HG03520 (cell line): ENCODE data around the gene GRHL3.

ENCODE experiments used
- ATAC-seq: cut with Tn5 transposase; IDR thresholded peaks from one replicate; pipeline ENCODE4 v1.9.1; 2021; ENCODE audit warnings: mild to moderate bottlenecking, moderate library complexity; ENCODE audit not compliant: unreplicated experiment

GRHL3 gene

DNA sequence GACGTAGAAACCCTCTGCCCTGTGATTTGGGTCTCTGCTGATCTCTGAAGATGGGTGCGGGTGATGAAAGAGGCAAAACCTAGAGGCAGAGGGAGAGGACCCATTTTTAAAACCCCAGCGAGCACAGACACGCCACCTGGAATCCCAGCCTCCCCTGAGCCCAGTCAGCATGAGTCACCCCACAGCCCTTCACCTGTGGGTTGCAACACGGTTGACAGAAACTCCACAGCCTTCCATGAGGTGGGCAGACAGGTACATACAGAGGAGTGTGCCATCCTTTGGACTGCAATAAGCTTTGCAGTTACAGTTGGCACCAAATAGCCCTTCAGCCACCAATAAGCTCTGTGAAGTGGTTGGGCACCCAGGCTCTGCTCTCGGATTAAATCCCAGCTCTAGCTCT, 2.1 kb upstream of the GRHL3 start:
- ATAC-seq = no peak

DNA sequence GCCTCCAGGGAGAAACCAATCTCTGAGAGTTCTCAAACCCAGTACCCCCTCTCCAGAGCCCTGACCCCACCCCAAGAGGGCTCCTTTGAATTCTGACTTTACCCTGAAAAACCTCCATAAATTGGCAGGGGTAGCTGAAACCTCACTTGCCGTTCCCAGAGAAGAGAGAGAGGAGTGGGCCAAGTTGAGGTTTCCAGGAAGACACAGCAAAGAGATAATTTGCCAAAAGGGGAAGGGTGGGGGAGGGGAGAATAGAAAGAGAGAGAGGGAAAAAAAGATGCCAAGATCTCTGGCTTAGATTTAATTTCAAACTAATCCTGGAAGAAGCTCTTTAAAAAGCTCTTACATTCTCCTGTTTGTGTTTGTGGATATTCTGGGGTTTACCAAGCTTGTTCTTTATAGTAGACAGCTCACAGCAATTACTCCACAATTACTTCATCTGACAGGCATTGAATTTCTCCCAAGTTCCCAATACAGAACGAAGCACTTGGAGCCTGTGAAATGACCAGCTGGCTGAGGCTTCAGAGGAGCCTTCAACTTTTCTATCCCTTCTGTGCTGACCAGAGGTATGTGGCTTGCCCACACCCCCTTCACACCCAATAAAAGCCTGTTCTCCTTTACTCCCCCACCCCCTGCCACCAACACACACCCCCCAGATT, 1.1 kb upstream of the GRHL3 start:
- no peak for ATAC-seq

DNA sequence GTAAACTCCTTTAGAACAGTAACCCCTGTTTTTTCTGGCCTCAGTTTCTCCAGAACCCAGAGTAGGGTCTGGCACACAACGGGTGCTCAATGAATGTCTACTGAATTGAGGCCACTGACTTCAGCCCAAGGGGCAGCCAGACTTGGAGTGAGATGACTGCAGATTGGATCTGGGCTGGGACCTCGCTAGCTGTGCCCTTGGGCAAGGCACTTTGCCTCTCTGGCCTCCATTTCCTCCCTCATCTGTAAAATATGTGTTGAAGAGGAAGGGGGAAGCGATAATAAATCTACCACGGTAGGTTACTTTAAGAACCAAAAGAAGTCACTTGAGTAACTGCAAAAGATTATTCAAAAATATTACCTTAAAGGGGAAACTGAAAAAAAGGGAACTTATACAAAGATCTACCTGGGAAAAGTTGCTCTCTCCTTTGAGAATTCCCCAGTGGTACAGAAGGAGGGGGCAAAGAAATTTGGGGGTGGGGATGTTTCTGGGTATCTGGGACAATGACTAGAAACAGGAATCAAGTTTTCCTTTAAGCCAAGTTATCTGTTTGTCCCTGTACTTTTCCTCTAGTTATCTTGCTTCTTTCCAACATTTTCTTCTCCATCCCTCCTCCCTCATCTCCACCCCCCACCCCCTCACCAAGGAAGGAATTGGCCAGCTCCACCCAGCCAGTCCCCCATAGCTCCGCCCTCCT, 394 bp upstream of the GRHL3 start:
- ATAC-seq = no peak

DNA sequence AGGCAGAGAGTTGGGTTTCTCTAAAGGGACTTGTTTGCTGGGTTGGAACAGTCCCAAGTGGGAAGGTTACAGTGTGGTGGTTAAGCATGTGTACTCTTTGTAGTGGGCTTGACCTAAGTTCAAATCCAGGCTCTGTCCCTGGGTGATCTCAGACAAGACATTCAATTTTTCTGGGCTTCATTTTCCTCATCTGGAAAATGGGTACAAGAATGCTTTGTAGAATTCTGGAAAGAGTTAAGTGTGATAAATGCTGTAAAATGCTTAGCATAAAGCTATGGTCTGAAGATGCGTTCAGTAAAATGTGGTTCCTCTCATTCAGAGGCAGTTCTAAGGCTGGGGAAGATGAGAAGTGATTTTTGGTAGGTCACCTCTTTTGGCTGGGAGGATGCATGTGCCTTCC, 805 bp downstream of the GRHL3 start:
- ATAC-seq = no peak

DNA sequence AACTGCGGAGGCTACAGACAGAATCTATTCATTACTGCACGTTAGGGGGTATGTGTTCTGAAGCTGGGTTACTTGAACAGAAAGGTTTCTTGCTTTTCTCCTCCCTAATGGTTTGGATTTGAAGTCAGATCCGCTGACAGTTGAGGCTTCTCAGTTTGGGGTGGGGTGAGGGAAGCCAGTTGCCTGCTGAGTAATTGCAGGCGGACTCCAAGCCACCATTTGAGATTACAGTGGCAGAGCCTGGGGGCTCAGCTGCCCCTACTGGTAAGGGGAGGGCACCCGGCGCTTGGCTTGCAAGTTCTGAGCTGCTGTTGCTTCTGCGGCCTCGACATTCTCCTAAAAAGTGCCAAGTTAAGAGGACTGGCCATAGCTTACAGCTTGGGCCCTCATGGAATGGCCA, 2.0 kb downstream of the GRHL3 start:
- ATAC-seq = no peak

DNA sequence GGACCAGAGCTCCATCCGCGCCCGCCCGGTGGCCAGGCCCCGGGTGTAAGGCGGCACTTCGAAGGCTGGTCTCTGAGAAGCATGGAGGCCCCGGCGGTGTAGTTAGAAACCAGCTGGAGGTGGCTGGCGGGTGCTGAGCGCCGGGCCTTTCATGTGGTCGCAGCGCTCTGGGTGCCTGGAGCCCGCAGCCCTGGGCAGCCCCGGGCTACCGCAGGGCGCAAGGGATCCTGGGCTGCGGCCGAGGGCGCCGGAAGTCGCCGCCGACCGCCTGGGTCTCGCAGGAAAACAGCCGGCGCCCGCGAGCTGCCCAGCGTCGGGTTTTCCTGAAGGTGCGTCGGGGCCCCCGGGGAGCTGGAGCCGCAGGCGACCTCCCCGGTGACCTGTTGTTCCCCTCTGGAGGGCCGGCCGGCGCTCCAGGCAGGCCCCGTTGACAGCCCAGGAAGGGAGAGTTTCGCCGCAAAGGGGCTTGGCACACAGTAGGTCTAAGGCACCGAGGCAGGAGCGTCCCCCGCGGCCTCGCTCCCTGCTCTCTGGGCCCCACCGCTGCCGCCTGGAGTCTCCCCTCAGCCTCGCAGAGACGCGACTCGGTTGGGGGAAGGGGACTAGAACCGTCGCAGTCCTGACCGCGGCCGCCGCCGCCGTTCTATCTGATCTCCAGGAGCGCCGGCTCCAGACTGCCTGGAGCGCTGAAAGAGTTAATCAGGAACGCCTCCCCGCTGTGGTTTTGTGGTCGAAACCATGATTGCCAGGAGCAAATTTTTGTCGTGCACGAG, 2.7 kb downstream of the GRHL3 start:
- ATAC-seq = peak; percentile 43

DNA sequence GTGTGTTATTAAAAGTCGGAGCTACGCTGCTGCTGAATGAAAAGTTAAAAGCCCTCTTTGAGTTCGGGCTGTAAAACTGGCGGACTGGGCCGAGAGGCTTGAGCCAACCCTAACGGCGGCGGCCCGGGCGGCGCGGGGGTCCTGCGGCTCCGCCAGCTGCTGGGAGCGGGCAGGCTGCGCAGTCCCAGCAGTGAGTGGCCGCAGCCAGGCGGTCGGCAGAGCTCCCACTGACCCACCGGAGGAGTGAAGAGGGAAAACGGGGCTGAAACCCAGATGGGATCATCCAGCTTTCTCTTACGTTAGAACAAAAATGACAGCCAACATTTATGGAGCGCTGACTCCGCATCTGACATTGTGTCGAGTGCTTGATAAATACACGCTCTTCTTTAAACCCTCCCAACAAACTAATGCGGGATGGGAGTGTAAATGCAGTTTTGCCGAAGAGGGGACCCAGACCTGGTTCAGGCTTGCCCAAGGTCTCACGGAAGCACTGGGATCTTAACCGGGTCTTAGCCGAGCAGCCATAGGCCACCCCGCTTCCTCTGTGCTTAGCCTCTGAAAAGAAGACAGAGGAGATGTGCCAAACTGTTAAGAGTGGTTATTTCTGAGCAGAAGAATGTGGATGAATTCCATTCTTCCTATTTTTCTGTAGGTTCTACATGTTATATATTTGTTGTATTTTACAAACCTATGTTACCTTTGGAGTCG, 3.5 kb downstream of the GRHL3 start:
- ATAC-seq = no peak

DNA sequence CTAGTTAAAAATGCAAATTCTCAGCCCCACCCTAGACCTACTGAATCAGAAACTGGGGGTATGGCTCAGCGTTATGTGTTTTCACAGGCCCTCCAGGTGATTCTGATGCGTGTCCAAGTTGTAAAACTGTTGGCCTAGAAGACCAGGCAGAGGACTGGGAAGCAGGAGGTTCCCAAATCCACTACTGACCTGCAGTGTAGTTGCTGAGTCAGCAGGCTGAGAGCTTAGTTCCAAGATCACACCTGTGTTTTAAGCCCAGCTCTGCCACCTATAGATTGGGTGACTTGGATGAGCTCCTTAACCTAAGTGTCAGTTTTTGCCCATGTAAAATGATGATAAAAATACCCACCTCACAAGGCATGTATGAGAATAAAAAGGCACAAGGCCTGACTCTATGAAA, 4.1 kb downstream of the GRHL3 start:
- no peak for ATAC-seq

DNA sequence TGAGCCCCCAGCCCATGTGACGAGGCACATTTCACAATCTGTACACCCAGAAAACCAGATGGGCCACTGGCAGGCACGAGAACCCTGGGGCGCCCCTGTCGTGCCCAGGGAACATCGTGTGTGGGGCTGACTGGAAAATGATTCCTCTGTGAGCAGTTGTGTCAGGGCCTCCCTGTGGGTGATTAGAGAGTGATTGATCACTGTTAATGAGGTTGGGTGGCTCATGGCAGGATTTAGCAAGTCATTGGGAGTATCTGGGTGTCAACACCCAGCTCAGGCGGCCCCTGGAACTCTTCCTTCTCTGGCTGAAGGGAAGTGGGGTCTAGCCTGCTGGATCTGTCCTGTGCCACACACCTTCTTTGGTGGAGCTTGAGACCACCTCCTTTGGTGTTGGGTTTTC, 5.7 kb downstream of the GRHL3 start:
- no peak for ATAC-seq

DNA sequence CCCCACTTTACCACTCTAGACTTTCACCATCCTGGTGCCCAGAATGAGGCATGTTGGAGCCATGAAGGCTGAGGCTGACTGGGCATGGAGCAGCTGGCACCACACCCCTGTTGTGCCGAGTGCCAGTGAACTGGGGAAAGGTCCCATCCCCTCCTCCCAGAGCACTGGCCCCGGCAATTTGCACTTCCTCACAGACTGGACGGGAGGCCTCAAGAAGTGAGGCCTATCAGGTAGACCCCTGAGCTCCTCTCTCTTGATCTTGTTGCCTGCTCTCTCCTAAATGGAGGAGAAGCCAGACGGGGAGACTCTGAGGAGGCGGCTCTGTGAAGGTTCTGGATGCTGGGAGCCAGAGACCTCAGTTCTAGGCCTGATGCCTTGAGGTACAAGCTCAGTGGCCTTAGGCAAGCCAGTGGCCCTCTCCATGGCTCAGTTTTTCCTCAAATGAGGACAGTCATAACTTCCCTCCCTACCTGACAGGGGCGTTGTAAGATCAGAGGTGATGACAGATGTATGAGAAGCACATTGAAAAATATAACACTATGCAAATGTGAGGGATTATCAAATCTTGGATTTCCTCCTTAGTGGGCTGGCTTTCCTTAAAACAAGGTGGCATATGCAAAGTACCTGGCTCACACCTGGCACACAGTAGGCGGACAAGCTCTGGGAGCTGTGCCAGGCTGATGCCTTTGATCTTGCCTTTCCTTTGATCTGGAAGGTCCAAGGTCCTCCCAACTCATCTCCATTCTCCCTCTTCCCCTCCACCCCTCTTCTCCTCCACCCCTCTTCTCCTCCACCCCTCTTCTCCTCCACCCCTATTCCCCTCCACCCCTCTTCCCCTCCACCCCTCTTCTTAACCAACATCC, 6.7 kb downstream of the GRHL3 start:
- no peak for ATAC-seq

DNA sequence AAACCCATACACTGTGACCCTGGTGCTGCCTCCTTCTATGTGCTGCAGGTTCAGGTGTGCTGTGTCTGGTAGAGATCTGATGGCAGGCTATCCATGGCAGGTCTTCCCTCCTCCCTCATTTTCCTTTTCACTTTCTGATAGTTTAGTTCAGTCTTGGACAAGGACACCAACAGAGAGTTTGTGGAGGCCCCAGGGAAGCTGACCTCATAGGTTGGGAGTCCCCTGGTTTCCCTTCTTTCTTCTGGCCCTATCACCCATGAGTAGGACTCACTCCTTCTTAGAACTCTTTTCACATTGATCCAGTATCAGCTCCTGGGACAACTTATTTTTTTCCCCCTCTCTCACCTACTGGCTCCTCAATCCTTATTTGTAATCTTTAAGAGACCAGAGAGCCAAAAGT, 8.3 kb downstream of the GRHL3 start:
- ATAC-seq = no peak

DNA sequence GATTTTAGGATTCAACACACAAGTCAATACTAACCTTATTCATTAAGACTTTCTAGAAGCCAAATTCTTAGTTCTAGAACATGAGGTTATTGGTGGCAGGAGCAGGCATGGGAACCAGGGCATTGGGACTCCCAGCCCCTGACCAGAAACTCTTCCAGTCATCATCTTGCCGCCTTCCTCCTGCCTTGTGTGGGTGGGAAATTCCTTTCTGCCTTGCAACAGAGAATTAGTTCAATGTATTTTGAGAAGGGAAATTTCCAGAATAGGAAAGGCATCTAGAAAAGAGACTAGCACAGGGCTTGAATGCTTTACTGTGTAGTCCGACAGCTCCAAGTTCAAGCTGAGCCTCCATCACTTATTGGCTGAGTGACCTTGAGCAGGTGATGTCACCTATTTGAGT, 8.7 kb downstream of the GRHL3 start:
- ATAC-seq = no peak

DNA sequence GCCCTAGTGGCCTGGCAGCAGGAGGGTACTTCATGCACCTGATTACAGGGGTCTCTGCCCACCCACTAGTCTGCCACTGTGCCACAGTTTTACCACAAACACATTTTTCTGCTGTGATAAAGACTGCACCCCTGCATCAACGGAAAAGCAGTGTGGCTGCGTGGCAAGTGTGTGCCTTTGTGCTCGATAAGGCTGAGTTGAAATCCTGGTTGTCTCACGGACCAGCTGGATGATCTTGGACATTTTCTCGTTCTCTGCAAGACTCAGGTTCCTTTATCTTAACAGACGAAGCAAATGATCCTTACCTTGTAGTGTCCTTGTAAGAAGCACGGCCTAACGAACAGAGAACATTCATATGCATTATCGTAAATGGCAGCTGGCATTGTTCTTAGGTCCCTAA, 10.2 kb downstream of the GRHL3 start:
- ATAC-seq = no peak

DNA sequence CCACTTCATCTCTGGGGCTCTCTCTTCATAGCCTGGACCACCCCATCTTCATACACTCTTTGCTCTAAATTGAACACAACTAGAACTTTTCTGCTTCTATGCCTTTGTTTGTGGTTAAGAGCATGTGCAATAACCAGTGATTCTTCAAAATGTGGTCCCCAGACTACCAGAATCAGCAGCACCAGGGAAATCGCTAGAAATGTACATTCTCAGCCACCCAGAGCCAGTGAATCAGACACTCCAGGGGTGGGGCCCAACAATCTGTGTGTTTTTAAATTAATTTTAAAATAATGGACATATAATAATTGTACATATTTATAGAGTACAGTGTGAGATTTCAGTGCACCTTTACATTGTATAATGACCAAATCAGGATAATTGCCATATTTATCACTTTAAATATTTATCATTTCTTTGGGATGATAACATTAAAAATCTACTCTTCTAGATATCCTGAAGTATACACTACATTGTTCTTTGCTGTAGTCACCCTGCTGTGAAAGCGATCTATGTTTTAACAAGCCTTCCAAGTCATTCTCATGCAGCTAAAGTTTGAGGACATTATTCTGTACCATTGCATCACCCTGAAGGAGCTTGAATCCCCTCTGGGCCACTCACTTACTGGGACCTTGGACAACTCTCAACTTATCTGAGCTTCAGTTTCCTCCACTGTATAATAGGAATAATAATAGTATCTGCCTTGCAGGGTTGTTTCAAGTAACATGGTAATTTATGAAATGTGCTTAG, 10.8 kb downstream of the GRHL3 start:
- ATAC-seq = no peak

DNA sequence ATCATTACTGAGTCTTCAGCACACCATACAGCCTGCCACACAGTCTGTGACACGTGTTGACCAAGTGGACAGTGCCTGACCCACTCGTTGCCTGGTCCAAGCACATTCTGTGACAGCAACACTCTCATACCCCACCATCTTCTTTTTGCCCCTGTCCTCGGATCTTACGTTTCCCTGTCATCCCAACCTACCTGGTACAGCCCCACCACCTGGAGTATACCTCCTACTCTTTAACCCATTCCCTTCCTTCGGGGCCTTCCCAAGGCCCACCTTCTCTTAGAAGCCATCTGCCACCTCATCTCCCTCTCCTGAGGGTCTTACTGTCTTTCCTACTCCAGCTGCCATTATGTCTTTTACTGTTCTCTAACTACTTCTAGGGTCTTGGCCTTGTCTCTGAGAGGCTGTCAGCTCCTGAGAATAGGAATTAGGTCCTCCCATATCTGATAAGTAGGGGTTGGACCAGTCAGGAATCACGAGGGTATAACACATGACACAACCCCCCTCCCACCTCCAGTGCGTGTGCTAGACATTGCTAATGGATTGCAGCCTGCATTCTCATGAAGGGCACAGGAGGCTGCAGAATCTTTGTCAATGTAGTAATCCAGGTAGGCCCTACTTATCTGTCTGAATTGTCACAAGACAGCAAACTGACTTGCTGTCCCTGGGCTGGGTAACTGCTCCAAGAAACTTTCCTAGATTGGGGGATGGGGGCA, 13.0 kb downstream of the GRHL3 start:
- no peak for ATAC-seq

DNA sequence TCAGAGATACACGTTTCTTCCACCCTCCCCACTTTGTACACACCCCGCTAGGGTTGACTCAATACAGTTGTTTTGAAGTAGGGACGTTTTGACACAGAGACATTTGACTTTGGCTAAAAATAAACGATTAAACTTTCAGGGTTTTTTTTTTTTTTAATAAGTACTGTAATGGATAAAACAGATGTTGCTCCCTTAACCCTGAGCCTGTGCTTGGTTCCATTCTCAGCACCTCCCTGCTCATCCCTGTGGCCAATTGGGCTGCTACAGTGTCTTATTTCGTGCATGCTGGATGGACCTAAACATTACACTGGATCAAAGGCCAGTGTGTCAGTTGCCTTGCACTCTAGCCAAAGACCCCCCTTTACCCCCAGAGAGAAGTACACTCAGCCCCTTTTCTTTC, 16.9 kb downstream of the GRHL3 start:
- ATAC-seq = no peak

DNA sequence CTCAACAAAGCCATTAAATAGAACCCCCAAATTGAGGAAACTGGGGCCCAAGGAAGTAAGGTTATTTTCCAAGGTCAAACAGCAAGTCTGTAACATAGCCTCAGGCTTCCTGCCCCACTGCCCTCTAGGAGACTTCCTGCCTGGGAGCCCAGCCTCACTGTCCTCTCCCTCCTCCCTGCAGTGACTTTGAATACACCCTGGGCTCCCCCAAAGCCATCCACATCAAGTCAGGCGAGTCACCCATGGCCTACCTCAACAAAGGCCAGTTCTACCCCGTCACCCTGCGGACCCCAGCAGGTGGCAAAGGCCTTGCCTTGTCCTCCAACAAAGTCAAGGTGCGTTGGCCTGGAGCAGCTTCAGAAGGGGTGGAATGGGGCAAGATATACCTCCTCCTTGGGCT, 18.3 kb downstream of the GRHL3 start:
- no peak for ATAC-seq

DNA sequence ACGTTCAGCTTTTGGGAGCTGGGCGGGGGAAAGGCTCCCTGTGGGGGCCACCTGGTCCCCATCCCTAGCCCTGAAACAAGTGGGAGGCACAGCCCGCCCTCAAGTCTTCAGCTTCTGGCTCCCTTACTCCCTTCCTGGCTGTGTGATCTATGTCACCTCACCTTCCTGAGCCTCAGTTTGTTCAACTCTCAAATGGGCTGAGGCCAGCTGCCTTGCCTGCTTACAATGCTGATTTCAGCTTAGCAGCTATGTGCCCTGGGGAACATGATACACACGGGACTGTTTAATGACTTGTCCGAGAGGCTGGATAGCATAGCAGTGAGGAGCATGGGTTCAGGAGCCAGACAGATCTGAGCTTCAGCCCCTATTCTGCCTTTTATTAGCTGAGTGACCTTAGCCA, 19.3 kb downstream of the GRHL3 start:
- no peak for ATAC-seq

DNA sequence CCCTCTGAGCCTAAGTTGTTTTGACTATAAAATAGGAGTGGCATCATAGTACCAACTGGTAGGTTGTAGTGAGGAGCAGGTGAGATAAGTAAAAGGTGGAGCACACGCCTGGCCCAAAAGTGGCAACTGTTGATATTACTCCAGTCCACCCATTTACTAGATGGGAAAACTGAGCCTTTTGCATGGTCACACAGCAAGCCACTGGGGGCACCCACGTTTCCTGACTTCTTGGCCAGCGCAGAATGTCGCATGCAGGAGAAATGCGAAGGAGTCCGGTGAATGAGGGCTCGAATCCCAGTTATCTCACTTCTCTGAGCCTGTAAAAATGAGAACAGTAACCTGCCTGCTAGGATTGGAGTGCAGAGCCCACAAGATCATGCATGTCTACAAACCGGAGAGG, 20.8 kb downstream of the GRHL3 start:
- ATAC-seq = no peak
